BJ (cell line): Measurements from ENCODE around the gene EPHB2. TPM values are rescaled to one million over a fixed set of nuclear protein-coding genes. Genes with fewer than 3 reads are reported as not detected.

Experiments used
- CTCF ChIA-PET: fragments of 350-600 bp; formaldehyde crosslinking; extraction: SDS; loops from one replicate; lab custom pipeline; 2021; ENCODE audit warnings: antibody characterized with exemption, inconsistent platforms; lab: Yijun Ruan, JAX
- POLR2A ChIA-PET: fragments of 300-600 bp; sonication (Branson Sonifier 250); formaldehyde crosslinking; extraction: SDS; loops from one replicate; lab custom pipeline; 2021; ENCODE audit warnings: antibody characterized with exemption; lab: Charles Lee
- DNase-seq: peaks from one replicate; pipeline ENCODE4 v3.0.0-alpha.2; 2011; ENCODE audit warnings: low read depth
- H3K27me3 ChIP-seq: 2 replicates; pipeline ENCODE4 v1.6.0; 2011; ENCODE audit warnings: low read length; ENCODE audit not compliant: control insufficient read depth, insufficient read depth
- H3K36me3 ChIP-seq: 2 replicates; pipeline ENCODE4 v1.5.1; 2011; ENCODE audit warnings: low read length; ENCODE audit not compliant: control insufficient read depth, insufficient read depth
- H3K4me3 ChIP-seq: 2 replicates; pipeline ENCODE4 v1.5.1; 2011; ENCODE audit warnings: low read depth, mild to moderate bottlenecking, control low read depth, low read length
- CTCF ChIP-seq: IDR thresholded peaks from 2 replicates; pipeline ENCODE4 v1.5.1; 2011; ENCODE audit warnings: low read depth, mild to moderate bottlenecking, control low read depth, inconsistent platforms, low read length, moderate library complexity; ENCODE audit not compliant: insufficient read depth
- polyA plus RNA-seq: library from polyadenylated mRNA; depleted of rRNA; stranded (reverse); fragments of >200 nt; gene quantifications from 2 replicates; pipeline ENCODE4 v1.2.3, GENCODE V29; 2011

Gene EPHB2
- polyA plus RNA-seq, 1 experiment = 8.7 TPM

GRCh38 chr1:22803833-22804232, 93.2 kb downstream of the EPHB2 start:
- no peak overlapping the region for H3K4me3 ChIP-seq

GRCh38 chr1:22804406-22804805, 93.8 kb downstream of the EPHB2 start:
- CTCF ChIA-PET = interaction anchor here (0.8 kb wide), 1 partner anchor 517 kb away, joined by 3 read pairs; no protein-coding TSS in a partner anchor
- POLR2A ChIA-PET = no interaction called here
- DNase-seq = no peak
- Histone ChIP-seq H3K27me3 (no peaks in the 10 kb centered on the region), H3K36me3 (no peaks in the 10 kb centered on the region), H3K4me3 (no peak overlapping the region)
- no peak for TF ChIP-seq CTCF

More at GRCh38 chr1:22803833-22804232, 93.2 kb downstream of the EPHB2 start:
- no peak for DNase-seq
- H3K36me3 ChIP-seq = no peaks in the 10 kb centered on the region
- H3K27me3 ChIP-seq = no peaks in the 10 kb centered on the region
- ChIA-PET POLR2A (no interaction called here), CTCF (interaction anchor here (0.8 kb wide), 1 partner anchor 517 kb away, joined by 3 read pairs; no protein-coding TSS in a partner anchor)
- TF ChIP-seq CTCF = no peak

- no peak for TF ChIP-seq CTCF
- no peak overlapping the region for H3K4me3 ChIP-seq
- no peaks in the 10 kb centered on the region for H3K27me3 ChIP-seq
- ChIA-PET POLR2A (no interaction called here), CTCF (no interaction called here)
- no peaks in the 10 kb centered on the region for H3K36me3 ChIP-seq
- DNase-seq = no peak
Observed at GRCh38 chr1:22804969-22805671, 94.5 kb downstream of the EPHB2 start.

GRCh38 chr1:22805672-22806038, 95.0 kb downstream of the EPHB2 start:
- TF ChIP-seq CTCF = no peak
- no peaks in the 10 kb centered on the region for H3K27me3 ChIP-seq
- no peak overlapping the region for H3K4me3 ChIP-seq
- DNase-seq = no peak
- no peaks in the 10 kb centered on the region for H3K36me3 ChIP-seq
- ChIA-PET POLR2A (no interaction called here), CTCF (no interaction called here)

- CTCF ChIA-PET = interaction anchor here (0.8 to 2.3 kb wide), 2 partner anchors 9 to 102 kb away, joined by 4 to 6 read pairs; no protein-coding TSS in a partner anchor
- Histone ChIP-seq H3K4me3 (no peak overlapping the region), H3K27me3 (no peaks in the 10 kb centered on the region), H3K36me3 (no peaks in the 10 kb centered on the region)
- TF ChIP-seq CTCF = no peak
- DNase-seq = no peak
- POLR2A ChIA-PET = no interaction called here
Observed at GRCh38 chr1:22806584-22806983, 95.9 kb downstream of the EPHB2 start.
